HG02870 (cell line): ENCODE data around the gene RSKR.
"Not testable (repeated sequence)": the region's sequence is repeated elsewhere in the genome, so short reads cannot be mapped to it uniquely, and the experiment has no call there.

Experiments
- ATAC-seq: cut with Tn5 transposase; IDR thresholded peaks from one replicate; pipeline ENCODE4 v1.9.1; 2021; ENCODE audit warnings: mild to moderate bottlenecking, moderate library complexity; ENCODE audit not compliant: unreplicated experiment

RSKR gene

GRCh38 chr17:28613931-28614381, at the start of gene RSKR:
Gene RSKR (minus strand): TSS chr17:28614185. CDS start chr17:28614161, 24 bp downstream.
- ATAC-seq: no peak

DNA sequence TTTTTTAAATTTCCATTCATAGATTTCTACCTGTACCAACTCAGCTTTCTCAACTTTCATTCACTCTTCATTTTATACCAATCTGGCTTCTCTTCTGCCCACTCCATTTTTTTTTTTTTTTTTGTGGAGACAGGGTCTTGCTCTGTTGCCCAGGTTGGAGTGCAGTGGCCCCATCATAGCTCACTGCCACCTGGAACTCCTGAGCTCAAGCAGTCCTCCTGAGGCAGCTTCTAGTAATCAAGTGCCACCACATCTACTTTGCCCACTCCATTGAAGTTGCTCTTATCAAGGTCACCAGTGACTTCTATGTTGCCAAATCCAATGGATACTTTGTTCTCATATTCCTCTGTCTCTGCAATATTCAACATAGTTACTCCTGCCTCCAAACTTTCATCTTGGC, 49.7 kb upstream of the RSKR start:
- no peak for ATAC-seq

DNA sequence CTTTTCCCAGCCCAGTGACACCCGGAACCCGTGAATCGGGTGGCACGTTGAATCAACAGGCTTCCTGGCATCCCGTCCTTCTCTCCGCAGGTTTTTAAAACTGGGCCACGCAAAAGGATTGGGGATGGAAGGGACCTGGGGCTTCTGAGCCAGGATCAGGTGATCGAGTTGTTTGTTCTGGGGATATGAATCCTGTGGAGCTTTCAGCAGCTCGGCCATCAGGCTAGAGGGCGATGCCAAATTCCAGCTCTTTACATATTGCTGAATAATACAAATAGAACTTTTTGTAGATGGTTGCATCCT, 48.5 kb upstream of the RSKR start:
- ATAC-seq: no peak

- peak; percentile 79 for ATAC-seq
Measured at GRCh38 chr17:28661635-28662526, 47.9 kb upstream of the RSKR start, which contains the start of the genes SDF2 and SUPT6H. Gene SDF2 (minus strand): TSS chr17:28661906. CDS start chr17:28661876, 30 bp downstream. Gene SUPT6H (plus strand): TSS chr17:28662205. CDS start chr17:28673402, 11,197 bp downstream.

- ATAC-seq: not testable (repeated sequence)
Measured at GRCh38 chr17:28659497-28659881, 45.5 kb upstream of the RSKR start.

- ATAC-seq: not testable (repeated sequence)
Measured at GRCh38 chr17:28658766-28659496, 44.9 kb upstream of the RSKR start.

GRCh38 chr17:28658342-28658741, 44.4 kb upstream of the RSKR start:
- not testable (repeated sequence) for ATAC-seq

GRCh38 chr17:28657756-28658155, 43.8 kb upstream of the RSKR start:
- ATAC-seq: no peak

DNA sequence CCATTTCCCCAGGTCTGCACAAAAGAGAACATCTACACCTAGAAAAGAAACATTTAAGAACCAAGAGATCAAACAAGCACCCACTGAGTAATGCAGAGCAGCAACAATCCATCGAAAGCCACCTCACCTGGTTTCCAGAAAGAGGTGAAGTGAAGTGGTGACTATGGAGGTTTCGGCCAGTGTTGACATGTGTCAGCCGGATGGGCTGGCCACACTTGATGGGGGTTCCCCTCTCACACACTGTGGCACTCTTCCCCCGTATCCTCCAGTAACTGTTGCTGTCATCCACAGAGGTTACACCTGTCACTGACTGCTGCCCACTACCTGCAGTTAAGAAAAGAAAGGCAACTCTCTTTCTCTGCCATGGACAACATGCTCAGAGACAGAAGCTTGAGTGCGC, 41.2 kb upstream of the RSKR start:
- ATAC-seq: no peak

DNA sequence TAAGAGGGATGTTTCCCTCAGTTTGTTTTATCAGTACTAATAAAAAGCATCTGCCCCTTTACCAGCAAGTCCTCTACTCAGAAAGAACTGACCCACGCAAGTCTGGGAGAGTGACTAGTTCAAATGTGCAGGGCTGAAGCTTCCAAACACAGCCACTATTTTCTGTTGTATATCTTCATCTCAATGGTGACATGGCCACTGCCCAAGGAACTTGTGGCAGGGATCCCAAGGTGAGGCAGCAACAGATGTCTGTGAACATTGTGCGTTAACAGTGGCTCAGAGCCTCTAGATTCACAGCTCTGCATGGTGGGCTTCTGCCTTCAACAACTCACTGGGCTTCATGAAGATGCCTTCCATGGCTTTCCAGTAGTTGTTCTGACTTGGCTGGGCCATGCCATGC, 34.7 kb upstream of the RSKR start:
- no peak for ATAC-seq

GRCh38 chr17:28646039-28646754, 32.2 kb upstream of the RSKR start:
- ATAC-seq: no peak

DNA sequence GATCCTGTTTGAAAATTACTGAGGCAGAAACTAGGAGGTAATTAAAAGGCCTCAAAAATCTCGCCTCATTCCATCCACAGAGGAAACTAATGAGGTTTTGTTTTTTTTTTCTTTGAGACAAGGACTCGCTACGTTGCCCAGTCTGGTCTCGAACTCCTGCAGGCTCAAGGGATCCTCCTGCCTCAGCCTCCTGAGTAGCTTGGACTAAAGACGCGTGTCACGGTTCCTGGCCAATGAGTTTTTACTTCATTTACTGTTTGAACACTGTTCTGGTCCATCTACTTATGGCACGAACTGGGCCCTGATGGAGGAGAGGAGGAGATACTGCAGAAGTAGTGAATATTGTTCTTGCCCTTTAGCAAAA, 31.6 kb upstream of the RSKR start:
- no peak for ATAC-seq

GRCh38 chr17:28644787-28645575, 31.0 kb upstream of the RSKR start, which contains the start of gene BLTP2:
Gene BLTP2 (minus strand): TSS chr17:28645158. CDS start chr17:28645056, 102 bp downstream.
- ATAC-seq: peak; percentile 91

DNA sequence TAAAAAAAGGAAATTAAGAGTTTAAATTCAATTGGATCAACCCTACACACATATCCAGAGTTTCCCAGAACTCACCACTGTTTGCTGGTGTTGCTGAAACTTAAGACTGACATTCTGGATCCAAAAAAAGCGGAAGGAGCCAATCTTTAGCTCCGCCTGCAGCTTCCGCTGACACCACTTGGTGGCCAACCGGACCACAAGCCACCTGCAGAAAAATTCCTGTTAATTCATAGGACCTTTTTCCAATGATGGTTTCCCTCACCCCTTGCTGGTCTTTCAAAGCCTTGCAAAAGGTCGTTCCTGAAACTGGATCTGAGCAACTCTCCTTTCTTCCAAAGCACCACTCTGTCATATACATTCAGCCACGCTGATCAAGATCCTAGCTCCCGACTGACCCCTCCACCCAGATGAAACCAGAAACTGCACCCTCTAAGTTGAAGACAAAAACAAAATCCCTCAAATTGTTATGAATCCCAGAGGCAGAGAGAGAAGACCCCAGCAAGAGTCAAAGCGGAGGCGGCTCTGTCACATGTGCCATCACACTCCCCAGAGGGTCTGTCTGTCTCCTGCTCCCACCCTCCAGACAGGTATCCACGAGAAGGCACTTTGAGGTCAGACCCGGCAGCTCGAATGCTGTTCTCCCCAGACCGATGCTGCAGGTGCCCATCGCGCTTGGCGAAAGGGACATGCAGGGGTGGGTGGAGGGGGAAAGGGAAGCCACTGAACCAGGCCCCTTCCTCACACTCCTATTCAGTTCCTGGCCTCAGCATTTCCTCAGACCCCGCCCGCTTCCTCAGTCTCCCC, 30.2 kb upstream of the RSKR start:
- no peak for ATAC-seq

DNA sequence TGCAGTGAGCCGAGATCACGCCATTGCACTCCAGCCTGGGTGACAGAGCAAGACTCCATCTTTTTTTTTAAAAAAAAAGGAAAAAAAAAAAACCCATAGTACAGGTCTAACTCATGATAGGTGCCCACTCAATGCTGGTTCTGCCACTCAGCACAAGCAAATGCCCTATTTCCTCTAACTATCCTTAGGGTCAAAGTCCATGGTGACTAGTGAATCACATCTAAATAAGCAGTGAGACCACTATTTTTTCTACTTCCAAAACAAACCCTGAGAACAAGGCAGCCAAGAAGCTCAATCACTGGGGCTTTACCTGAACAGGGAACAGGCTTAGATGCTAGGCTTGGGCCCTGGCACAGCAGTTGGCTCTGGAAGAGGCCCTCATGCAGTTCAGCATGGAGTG, 27.6 kb upstream of the RSKR start:
- ATAC-seq: no peak

DNA sequence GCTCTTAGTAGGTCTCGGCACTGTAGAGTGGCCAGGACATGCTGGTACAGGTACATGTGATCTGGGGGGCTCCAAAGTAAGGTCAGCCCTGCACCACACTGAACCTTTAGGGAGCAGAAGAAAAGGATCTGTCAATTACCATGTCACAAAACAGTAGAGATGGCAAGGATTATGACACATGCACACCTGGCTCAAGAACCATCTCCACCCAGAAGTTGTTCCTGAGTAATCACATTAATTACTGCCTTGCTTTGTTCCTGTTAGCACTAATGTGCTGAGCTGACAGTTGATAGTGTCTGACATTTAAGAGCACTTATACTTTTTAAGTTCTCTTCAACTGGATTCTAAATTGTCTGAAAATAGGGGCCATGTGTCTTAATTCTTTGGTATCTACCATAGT, 21.5 kb upstream of the RSKR start:
- no peak for ATAC-seq

DNA sequence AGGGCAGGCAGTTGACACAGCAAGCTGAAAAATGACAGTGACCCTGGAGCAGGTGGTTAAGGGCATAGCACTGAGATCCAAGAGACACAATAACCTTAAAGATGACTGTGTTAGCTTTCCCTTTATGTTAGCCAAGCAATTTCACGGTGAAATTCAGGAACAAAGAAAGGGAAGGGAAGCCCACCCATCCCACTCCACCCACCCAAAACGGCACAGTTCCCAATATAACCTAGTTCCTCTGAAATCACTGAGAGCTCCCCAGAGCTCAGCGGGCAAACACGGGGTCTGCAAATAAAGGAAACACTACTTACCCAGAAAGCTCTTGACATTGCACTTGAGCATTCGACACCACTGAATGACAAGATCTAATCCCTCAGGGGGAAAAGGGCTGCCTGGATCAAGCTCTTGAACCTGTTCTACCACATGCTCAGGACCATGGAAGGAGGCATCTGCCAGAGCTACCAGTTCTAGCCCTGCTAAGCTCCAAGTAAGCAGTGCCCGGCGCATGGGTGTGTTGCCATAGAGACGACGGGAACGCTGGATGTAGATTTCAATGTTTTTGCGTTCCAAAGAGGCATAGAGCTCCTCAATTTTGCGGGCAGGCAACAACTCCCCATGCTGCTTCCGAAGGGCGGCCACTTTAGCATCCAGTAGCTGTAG, 20.4 kb upstream of the RSKR start:
- no peak for ATAC-seq

DNA sequence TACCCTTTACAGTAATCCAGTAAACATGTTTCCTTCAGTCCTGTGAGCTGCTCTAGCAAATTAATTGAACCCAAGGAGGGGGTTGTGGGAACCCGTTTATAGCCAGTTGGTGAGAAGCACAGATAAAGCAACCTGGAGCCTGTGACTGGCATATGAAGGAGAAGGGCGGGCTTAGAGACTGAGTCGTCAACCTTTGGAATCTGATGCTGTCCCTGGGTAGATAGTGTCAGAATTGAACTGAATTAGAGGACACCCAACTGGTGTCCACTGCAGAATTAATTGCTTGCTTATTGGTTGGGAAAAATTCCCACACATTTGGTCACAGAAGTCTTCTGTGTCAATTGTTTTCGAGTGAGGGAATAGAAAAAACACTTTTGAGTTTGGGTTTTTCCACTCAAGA, 12.8 kb upstream of the RSKR start:
- ATAC-seq: no peak

DNA sequence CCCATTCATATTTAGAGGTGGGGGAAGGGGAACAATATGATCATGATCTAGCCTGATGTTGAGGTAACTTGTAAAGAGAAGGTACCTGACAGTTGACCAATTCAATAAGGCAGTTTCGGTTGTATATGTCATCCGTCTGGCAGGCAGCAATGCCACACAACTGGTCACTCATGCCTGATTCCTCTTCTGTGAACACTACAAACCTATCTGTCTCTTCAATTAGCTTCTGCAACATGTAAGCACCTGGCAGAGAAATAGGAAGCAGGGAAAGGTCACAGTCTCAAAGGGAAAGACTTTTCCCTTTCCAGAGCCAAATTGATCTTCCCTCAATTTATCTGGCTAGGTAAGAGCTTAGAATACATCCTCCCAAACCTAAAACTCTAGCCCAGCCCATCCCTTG, 10.2 kb upstream of the RSKR start:
- ATAC-seq: no peak
